Measurements from ENCODE around the gene GPR107.

Gene GPR107

DNA sequence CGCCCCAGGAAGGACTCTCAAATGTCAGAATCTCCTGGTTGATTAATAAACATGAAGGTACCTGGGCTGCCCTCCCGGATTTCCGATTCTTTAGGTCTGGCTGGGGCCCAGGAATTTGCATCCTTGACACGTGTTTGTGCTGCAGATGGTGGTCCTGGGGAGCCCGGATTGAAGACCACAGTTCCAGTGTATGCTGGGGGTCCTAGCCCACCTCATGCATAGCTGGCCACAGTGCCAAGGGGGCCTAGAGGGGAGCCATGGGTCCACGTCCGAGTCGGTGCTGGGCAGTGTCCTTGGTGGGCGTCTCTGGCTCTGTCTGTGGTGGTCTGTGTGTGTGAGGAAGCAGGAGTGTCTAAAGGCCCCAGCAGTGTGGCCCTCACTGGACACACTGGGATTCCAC lies 121.6 kb downstream of the GPR107 start:
- TF ChIP-seq, protein P1, sequence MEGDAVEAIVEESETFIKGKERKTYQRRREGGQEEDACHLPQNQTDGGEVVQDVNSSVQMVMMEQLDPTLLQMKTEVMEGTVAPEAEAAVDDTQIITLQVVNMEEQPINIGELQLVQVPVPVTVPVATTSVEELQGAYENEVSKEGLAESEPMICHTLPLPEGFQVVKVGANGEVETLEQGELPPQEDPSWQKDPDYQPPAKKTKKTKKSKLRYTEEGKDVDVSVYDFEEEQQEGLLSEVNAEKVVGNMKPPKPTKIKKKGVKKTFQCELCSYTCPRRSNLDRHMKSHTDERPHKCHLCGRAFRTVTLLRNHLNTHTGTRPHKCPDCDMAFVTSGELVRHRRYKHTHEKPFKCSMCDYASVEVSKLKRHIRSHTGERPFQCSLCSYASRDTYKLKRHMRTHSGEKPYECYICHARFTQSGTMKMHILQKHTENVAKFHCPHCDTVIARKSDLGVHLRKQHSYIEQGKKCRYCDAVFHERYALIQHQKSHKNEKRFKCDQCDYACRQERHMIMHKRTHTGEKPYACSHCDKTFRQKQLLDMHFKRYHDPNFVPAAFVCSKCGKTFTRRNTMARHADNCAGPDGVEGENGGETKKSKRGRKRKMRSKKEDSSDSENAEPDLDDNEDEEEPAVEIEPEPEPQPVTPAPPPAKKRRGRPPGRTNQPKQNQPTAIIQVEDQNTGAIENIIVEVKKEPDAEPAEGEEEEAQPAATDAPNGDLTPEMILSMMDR (IDR thresholded peaks at IDR 0.05; ENCODE audit: control extremely low read depth, extremely low read depth, low read depth, missing control alignments): no peak
- no peak for DNase-seq (ENCODE audit: extremely low spot score)
- POLR2A ChIA-PET: no interaction called here
- CTCF ChIA-PET: no interaction called here

DNA sequence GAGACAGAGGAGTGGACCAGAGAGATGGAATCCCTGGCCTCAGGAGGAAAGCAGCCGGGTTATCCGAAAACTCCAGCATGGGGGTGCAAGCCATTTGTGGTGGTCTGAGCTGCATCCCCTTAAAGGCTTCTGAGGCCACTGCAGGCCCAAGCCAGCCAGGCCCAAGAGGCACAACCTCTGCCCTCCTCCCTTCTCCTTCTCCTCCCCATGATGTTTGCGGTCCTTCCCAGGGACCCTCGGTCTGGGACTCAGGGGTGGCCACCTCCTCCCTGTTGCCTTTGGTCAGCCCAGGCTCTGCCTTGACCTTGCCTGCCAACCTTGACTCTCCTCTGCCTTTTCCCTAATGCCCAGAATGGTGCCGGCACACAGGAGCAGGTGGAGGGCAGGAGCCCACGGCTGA lies 123.1 kb downstream of the GPR107 start:
- DNase-seq (ENCODE audit: extremely low spot score): no peak
- CTCF ChIA-PET: no interaction called here
- POLR2A ChIA-PET: interaction anchor here (0.7 kb wide), 1 partner anchor 746 kb away, joined by 5 read pairs; no protein-coding TSS in a partner anchor
- TF ChIP-seq, protein P1 (IDR thresholded peaks at IDR 0.05; ENCODE audit: control extremely low read depth, extremely low read depth, low read depth, missing control alignments): no peak

DNA sequence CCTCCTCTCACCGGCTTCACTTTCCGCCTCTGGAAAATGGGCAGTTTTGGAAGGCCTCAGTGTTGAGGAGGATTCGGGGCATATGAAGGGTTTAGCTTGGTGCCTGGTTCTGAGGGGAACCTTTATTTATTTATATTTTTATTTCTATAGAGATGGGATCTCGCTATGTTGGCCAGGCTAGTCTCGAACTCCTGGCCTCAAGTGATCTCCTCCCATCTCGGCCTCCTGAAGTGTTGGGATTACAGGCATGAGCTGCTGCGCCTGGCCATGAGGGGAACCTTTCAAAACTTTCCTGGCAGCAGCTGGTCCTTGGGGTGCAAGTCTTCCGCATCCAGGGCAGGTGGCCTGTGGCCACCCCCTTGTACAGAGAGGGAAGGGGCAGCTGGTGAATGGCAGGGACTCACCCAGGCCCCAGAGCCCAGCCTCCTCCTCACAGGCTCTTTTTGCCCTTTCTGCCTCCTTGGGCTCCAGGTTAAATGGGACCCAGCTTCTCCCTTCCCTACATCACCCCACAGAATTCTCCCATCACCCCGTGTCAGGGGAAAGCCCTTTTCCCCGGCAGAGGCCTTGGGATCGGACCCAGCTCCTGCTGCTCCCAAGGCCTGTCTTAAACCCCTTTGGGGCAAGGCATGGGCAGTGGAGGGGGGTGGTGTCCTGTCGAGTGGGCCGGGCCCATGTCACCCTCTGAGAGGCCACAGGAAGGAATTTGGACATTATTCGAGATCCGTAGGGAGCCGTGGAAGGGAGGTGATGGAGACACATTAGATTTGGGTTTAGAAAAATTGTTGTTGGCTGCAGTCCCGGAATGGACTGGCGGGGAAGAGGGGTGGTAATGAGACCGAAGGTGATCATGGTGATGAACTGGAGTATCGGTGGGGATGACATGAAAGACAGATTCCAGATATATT lies 124.4 kb downstream of the GPR107 start:
- ChIA-PET POLR2A (interaction anchor here (0.6 kb wide), 1 partner anchor 242 kb away, joined by 9 read pairs; no protein-coding TSS in a partner anchor), CTCF (no interaction called here)
- TF ChIP-seq, protein P1 (IDR thresholded peaks at IDR 0.05; ENCODE audit: control extremely low read depth, extremely low read depth, low read depth, missing control alignments): no peak
- no peak for DNase-seq (ENCODE audit: extremely low spot score)

DNA sequence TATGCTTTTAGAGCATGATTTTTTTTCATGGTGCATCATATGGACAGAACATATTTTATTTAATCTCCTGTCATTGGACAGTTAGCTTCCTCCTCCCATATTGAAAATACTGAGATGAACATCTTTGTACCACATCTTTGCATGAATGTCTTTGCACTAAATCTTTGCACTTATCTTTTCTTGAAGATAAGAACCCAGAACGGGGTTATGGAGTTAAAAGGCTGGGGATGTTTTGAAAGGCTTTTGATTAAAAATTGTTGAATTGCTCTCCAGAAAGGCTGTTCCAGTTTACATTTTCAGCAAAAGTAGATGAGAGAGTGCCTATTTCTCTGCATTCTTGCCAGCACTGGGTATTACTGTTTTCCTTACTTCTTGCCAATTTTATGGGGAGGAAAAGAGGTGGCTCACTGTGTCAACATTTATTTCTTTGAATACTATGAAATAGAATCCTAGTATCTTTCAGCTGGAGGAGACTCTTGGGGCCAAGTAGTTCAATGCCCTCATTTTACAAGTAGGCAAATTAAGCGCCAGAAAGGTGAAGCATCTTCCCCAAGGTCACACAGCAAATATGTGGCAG lies 125.7 kb downstream of the GPR107 start:
- DNase-seq (ENCODE audit: extremely low spot score): no peak
- CTCF ChIA-PET: no interaction called here
- POLR2A ChIA-PET: no interaction called here
- TF ChIP-seq, protein P1 (IDR thresholded peaks at IDR 0.05; ENCODE audit: control extremely low read depth, extremely low read depth, low read depth, missing control alignments): no peak

DNA sequence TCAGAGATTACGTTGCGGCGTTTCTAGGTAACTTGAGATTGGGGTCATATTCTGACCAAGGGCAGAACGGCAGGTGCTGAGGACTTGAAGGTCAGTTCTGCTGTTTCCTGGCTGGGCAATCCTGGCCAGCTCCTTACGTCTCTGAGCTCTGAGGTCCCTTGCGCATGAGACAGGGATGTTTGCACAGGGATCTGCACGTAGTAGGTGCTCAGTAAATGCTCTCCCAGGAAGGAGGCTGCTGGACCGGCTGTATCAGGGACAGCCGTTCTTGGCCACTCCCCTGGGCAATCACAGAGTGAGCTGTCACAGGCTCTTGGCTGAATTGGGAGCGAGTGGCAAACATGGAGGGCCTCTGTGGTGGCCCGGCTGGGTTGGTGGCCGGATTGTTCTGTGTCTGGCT lies 126.8 kb downstream of the GPR107 start:
- TF ChIP-seq, protein P1 (IDR thresholded peaks at IDR 0.05; ENCODE audit: control extremely low read depth, extremely low read depth, low read depth, missing control alignments): no peak
- POLR2A ChIA-PET: no interaction called here
- CTCF ChIA-PET: no interaction called here
- DNase-seq (ENCODE audit: extremely low spot score): no peak

DNA sequence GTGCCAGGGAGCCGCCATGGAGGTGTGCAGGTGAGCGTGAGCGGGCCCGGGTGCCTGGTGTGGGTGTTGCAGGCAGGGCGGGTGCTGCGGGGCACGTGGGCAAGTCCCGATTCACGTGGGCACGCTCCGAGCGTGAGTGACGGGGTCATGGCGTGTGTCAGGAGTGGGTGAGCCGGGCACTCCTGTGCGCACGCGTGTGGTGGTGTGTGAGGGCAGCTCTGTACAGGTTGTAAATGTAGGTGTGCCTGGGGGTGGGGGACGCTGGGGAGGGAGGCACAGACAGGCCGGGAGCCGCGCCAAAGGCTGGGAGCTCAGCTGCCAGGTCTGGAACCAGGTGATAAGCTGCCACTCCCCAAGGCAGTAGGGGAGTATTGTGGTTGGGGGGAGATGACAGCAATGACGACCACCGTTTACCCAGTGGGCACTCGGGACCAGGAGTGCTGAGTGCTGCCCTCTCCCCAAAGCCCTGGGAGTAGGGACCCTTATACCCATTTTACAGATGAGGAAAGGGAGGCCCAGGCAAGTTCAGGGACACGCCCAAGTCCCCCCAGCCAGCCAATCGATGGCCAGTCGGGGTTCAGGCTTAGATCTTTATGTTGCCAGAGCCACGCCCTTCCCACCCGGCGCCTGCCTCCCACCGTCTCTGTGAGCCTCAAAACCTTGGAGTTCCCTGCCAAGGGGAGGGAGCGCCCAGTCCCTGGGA lies 128.1 kb downstream of the GPR107 start:
- DNase-seq (ENCODE audit: extremely low spot score): no peak
- CTCF ChIA-PET: no interaction called here
- POLR2A ChIA-PET: interaction anchor here (0.7 kb wide), 1 partner anchor 421 kb away, joined by 4 read pairs; no protein-coding TSS in a partner anchor
- TF ChIP-seq, protein P1 (IDR thresholded peaks at IDR 0.05; ENCODE audit: control extremely low read depth, extremely low read depth, low read depth, missing control alignments): no peak
